Neural cell (in vitro differentiated cells): ENCODE data around the gene AP3M1.

Experiments used
- EP300 ChIP-seq: fragments of 450-650 bp; conservative IDR thresholded peaks from 2 replicates; pipeline ENCODE4 v1.6.1; 2014; ENCODE audit warnings: antibody characterized with exemption, mild to moderate bottlenecking, moderate library complexity; ENCODE audit not compliant: poor library complexity, severe bottlenecking
- EZH2 ChIP-seq: fragments of 200-600, 300-800 bp; shearing (Covaris generic), sonication (generic); IDR thresholded peaks from 2 replicates; pipeline ENCODE4 v1.6.1; 2014; ENCODE audit warnings: antibody characterized with exemption, low read length, borderline replicate concordance, mild to moderate bottlenecking; ENCODE audit not compliant: insufficient read depth, poor library complexity, severe bottlenecking
- MXI1 ChIP-seq: fragments of 450-650 bp; conservative IDR thresholded peaks from 2 replicates; pipeline ENCODE4 v1.6.1; 2014; ENCODE audit warnings: antibody characterized with exemption, mild to moderate bottlenecking; ENCODE audit not compliant: poor library complexity, severe bottlenecking
- POLR2AphosphoS5 ChIP-seq: IDR thresholded peaks from 2 replicates; pipeline ENCODE4 v1.6.1; 2012
- RAD21 ChIP-seq: fragments of 450-650 bp; conservative IDR thresholded peaks from 2 replicates; pipeline ENCODE4 v1.6.1; 2014; ENCODE audit warnings: antibody characterized with exemption, mild to moderate bottlenecking, moderate library complexity
- SMC3 ChIP-seq: fragments of 450-650 bp; conservative IDR thresholded peaks from 2 replicates; pipeline ENCODE4 v1.6.1; 2014; ENCODE audit warnings: antibody characterized with exemption, mild to moderate bottlenecking, moderate library complexity; ENCODE audit not compliant: poor library complexity
- TAF1 ChIP-seq: IDR thresholded peaks from 2 replicates; pipeline ENCODE4 v1.6.1; 2012; ENCODE audit warnings: low read depth
- TF ChIP-seq, protein P1 (sequence below): fragments of 450-650 bp; IDR thresholded peaks from 2 replicates; pipeline ENCODE4 v1.5.1; 2014; ENCODE audit warnings: antibody characterized with exemption, mild to moderate bottlenecking, moderate library complexity; ENCODE audit not compliant: poor library complexity, severe bottlenecking
- TF ChIP-seq, protein P2 (sequence below): IDR thresholded peaks from 2 replicates; pipeline ENCODE4 v1.6.1; 2012; ENCODE audit warnings: borderline replicate concordance

DNA sequence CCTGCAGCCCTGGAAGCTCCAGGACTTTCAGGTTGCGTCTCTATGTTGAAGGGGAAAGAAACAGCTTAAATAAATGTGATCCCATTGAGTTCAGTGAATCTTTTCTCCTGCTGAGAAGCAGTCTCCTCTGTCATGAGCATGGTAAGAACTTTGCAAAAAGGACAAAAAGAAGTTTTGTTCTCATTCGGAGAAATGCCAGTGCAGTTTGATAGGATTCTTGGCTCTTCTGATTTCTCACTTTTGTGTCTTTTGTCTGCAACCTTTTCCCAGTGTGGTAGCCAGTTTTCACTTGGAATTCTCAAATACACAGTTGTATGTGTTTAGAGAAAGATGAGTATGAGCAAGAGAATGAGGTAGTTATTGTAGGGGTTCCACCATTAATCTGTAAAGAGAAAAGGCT, 64.3 kb downstream of the AP3M1 start:
- TF ChIP-seq, protein P1, sequence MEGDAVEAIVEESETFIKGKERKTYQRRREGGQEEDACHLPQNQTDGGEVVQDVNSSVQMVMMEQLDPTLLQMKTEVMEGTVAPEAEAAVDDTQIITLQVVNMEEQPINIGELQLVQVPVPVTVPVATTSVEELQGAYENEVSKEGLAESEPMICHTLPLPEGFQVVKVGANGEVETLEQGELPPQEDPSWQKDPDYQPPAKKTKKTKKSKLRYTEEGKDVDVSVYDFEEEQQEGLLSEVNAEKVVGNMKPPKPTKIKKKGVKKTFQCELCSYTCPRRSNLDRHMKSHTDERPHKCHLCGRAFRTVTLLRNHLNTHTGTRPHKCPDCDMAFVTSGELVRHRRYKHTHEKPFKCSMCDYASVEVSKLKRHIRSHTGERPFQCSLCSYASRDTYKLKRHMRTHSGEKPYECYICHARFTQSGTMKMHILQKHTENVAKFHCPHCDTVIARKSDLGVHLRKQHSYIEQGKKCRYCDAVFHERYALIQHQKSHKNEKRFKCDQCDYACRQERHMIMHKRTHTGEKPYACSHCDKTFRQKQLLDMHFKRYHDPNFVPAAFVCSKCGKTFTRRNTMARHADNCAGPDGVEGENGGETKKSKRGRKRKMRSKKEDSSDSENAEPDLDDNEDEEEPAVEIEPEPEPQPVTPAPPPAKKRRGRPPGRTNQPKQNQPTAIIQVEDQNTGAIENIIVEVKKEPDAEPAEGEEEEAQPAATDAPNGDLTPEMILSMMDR: no peak
- TF ChIP-seq EZH2 (no peak), EP300 (no peak), RAD21 (no peak), POLR2AphosphoS5 (no peak), MXI1 (no peak), SMC3 (no peak), TAF1 (no peak)
- TF ChIP-seq, protein P2, sequence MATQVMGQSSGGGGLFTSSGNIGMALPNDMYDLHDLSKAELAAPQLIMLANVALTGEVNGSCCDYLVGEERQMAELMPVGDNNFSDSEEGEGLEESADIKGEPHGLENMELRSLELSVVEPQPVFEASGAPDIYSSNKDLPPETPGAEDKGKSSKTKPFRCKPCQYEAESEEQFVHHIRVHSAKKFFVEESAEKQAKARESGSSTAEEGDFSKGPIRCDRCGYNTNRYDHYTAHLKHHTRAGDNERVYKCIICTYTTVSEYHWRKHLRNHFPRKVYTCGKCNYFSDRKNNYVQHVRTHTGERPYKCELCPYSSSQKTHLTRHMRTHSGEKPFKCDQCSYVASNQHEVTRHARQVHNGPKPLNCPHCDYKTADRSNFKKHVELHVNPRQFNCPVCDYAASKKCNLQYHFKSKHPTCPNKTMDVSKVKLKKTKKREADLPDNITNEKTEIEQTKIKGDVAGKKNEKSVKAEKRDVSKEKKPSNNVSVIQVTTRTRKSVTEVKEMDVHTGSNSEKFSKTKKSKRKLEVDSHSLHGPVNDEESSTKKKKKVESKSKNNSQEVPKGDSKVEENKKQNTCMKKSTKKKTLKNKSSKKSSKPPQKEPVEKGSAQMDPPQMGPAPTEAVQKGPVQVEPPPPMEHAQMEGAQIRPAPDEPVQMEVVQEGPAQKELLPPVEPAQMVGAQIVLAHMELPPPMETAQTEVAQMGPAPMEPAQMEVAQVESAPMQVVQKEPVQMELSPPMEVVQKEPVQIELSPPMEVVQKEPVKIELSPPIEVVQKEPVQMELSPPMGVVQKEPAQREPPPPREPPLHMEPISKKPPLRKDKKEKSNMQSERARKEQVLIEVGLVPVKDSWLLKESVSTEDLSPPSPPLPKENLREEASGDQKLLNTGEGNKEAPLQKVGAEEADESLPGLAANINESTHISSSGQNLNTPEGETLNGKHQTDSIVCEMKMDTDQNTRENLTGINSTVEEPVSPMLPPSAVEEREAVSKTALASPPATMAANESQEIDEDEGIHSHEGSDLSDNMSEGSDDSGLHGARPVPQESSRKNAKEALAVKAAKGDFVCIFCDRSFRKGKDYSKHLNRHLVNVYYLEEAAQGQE: no peak
